ENCODE data around the gene PDZD4.

Gene PDZD4

DNA sequence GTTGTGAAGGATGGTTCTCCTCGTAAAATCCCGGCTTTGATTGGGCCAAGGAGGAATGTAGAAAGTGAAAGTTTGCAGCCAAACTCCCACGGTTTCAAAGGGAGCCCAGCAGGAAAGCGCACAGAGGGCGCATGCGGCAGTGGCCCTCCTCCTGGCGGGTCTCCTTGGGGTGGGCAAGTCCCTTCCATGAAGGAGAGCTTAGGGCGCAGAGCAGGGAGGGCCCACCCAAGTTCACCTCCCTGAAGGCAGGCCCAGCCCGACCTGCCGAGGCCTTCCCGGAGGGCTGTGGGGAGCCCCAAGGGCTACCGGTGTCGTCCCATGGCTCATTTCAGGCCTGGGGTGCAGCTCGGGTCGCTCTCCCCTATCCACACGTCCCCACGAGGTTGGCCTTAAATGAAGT is 2.0 kb downstream of the PDZD4 start:
- Histone ChIP-seq H3K4me2 (ENCODE audit: low read depth, low read length) (no peak overlapping the region), H2AFZ (ENCODE audit: low read length) (no peak overlapping the region), H3K36me3 (replicated peaks; ENCODE audit: insufficient read depth, low read length) (no peaks in the 10 kb centered on the region), H3K79me2 (ENCODE audit: low read length) (no peaks in the 10 kb centered on the region), H3K9me3 (replicated peaks; ENCODE audit: insufficient read depth, low read length) (no peaks in the 10 kb centered on the region), H3K4me3 (ENCODE audit: low read length) (no peak overlapping the region), H3K27me3 (replicated peaks; ENCODE audit: insufficient read depth, low read length) (peaks cover 75% of the 10 kb centered on the region), H3K9me2 (replicated peaks; ENCODE audit: insufficient read depth, low read length) (no peaks in the 10 kb centered on the region), H3K27ac (ENCODE audit: low read length) (no peak overlapping the region), H4K20me1 (ENCODE audit: insufficient read depth, low read length) (no peaks in the 10 kb centered on the region), H3K9ac (ENCODE audit: low read length) (no peak overlapping the region), H3F3A (ENCODE audit: insufficient read depth, low read length) (no peaks in the 10 kb centered on the region), H3K4me1 (ENCODE audit: low read length) (no peaks in the 10 kb centered on the region)
- TF ChIP-seq, protein P1, sequence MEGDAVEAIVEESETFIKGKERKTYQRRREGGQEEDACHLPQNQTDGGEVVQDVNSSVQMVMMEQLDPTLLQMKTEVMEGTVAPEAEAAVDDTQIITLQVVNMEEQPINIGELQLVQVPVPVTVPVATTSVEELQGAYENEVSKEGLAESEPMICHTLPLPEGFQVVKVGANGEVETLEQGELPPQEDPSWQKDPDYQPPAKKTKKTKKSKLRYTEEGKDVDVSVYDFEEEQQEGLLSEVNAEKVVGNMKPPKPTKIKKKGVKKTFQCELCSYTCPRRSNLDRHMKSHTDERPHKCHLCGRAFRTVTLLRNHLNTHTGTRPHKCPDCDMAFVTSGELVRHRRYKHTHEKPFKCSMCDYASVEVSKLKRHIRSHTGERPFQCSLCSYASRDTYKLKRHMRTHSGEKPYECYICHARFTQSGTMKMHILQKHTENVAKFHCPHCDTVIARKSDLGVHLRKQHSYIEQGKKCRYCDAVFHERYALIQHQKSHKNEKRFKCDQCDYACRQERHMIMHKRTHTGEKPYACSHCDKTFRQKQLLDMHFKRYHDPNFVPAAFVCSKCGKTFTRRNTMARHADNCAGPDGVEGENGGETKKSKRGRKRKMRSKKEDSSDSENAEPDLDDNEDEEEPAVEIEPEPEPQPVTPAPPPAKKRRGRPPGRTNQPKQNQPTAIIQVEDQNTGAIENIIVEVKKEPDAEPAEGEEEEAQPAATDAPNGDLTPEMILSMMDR (IDR thresholded peaks at IDR 0.05; ENCODE audit: low read length): no peak
- no peak for TF ChIP-seq EZH2phosphoT487 (IDR thresholded peaks at IDR 0.05; ENCODE audit: low read length)
- no peak for DNase-seq

DNA sequence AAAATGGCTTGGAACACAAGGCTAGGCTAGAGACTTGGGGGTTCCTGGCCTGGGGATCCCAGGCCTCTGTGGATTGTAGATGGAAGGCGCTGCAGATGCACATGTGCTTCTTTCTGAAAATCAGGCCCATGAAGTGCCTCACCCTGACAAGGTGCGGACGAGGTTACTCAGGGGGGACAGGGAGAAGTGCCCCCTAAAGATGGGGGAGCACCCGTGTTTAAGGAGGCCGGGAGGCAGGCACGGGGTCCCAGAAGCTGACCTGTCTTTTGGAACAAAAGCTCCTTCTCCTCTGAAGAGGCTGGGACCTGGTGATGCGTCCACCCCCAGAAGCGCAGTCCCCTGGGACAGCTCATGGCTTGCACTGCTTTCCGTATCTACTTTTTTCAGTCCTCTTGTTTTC is 2.4 kb downstream of the PDZD4 start:
- no peak overlapping the region for H2AFZ ChIP-seq (ENCODE audit: low read length)
- TF ChIP-seq EZH2phosphoT487 (IDR thresholded peaks at IDR 0.05; ENCODE audit: low read length) (no peak), EZH2 (optimal IDR thresholded peaks at IDR 0.05; ENCODE audit: low read depth, low read length) (no peak)
- TF ChIP-seq, protein P1 (IDR thresholded peaks at IDR 0.05; ENCODE audit: low read length): no peak
- H3K4me3 ChIP-seq (ENCODE audit: low read length): no peak overlapping the region
- no peaks in the 10 kb centered on the region for H3K79me2 ChIP-seq (ENCODE audit: low read length)
- no peak overlapping the region for H3K27ac ChIP-seq (ENCODE audit: low read length)
- H4K20me1 ChIP-seq (ENCODE audit: insufficient read depth, low read length): no peaks in the 10 kb centered on the region
- no peak overlapping the region for H3K4me2 ChIP-seq (ENCODE audit: low read depth, low read length)
- H3K27me3 ChIP-seq (replicated peaks; ENCODE audit: insufficient read depth, low read length): peaks cover 71% of the 10 kb centered on the region
- H3K36me3 ChIP-seq (replicated peaks; ENCODE audit: insufficient read depth, low read length): no peaks in the 10 kb centered on the region
- H3K9ac ChIP-seq (ENCODE audit: low read length): no peak overlapping the region
- H3K9me3 ChIP-seq (replicated peaks; ENCODE audit: insufficient read depth, low read length): no peaks in the 10 kb centered on the region
- no peaks in the 10 kb centered on the region for H3K4me1 ChIP-seq (ENCODE audit: low read length)
- no peak for DNase-seq
- no peaks in the 10 kb centered on the region for H3F3A ChIP-seq (ENCODE audit: insufficient read depth, low read length)
- no peaks in the 10 kb centered on the region for H3K9me2 ChIP-seq (replicated peaks; ENCODE audit: insufficient read depth, low read length)

DNA sequence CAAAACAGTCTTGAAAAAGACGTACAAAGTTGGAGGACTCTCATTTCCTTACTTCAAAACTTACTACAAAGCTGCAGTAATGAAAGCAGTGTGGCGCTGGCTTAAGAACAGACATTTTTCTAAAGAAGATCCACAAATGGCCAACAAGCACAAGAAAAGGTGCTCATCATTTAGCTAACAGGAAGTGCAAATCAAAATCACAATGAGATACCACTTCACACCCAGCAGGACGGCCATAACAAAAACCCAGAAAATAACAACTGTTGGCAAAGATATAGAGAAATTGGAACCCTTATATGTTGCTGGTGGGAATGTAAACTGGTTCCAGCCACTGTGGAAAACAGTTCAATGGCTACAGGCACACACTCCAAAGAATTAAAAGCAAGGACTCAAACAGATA is 3.3 kb downstream of the PDZD4 start:
- TF ChIP-seq EZH2 (optimal IDR thresholded peaks at IDR 0.05; ENCODE audit: low read depth, low read length) (no peak), EZH2phosphoT487 (IDR thresholded peaks at IDR 0.05; ENCODE audit: low read length) (no peak)
- TF ChIP-seq, protein P1 (IDR thresholded peaks at IDR 0.05; ENCODE audit: low read length): no peak
- Histone ChIP-seq H3K27ac (ENCODE audit: low read length) (no peak overlapping the region), H3K36me3 (replicated peaks; ENCODE audit: insufficient read depth, low read length) (no peaks in the 10 kb centered on the region), H3K27me3 (replicated peaks; ENCODE audit: insufficient read depth, low read length) (peaks cover 63% of the 10 kb centered on the region), H3K4me1 (ENCODE audit: low read length) (no peaks in the 10 kb centered on the region), H3K9me2 (replicated peaks; ENCODE audit: insufficient read depth, low read length) (no peaks in the 10 kb centered on the region), H3F3A (ENCODE audit: insufficient read depth, low read length) (no peaks in the 10 kb centered on the region), H2AFZ (ENCODE audit: low read length) (no peak overlapping the region), H3K9me3 (replicated peaks; ENCODE audit: insufficient read depth, low read length) (no peaks in the 10 kb centered on the region), H3K9ac (ENCODE audit: low read length) (no peak overlapping the region), H4K20me1 (ENCODE audit: insufficient read depth, low read length) (no peaks in the 10 kb centered on the region), H3K4me3 (ENCODE audit: low read length) (no peak overlapping the region), H3K4me2 (ENCODE audit: low read depth, low read length) (no peak overlapping the region), H3K79me2 (ENCODE audit: low read length) (no peaks in the 10 kb centered on the region)
- no peak for DNase-seq
